Esophagus muscularis mucosa (tissue), 4 donors: ENCODE results near the gene UGT1A7.

Source experiments
- EP300 ChIP-seq: sonication (generic); formaldehyde crosslinking; IDR thresholded peaks from one replicate; pipeline ENCODE4 v1.6.1; 2017; ENCODE audit warnings: antibody characterized with exemption
- POLR2A ChIP-seq: fragments of 450-650 bp; IDR thresholded peaks from one replicate; pipeline ENCODE4 v1.6.1; 2017; ENCODE audit warnings: antibody characterized with exemption, moderate library complexity, mild to moderate bottlenecking, low read depth
- POLR2AphosphoS5 ChIP-seq, 2 donors: sonication (generic); formaldehyde crosslinking; IDR thresholded peaks; one replicate each; pipeline ENCODE4 v1.6.1; 2017; ENCODE audit warnings: antibody characterized with exemption in 2 of 2
- TF ChIP-seq, protein P1 (sequence below), 3 experiments: fragments of 200-600 bp in 2 of 3; fragments of 450-650 bp in 1 of 3; sonication (generic) in 2 of 3; IDR thresholded peaks; one replicate each; pipeline ENCODE4 v1.5.1; 2017 to 2019; ENCODE audit warnings: antibody characterized with exemption in 3 of 3, mild to moderate bottlenecking in 2 of 3, moderate library complexity in 1 of 3

DNA sequence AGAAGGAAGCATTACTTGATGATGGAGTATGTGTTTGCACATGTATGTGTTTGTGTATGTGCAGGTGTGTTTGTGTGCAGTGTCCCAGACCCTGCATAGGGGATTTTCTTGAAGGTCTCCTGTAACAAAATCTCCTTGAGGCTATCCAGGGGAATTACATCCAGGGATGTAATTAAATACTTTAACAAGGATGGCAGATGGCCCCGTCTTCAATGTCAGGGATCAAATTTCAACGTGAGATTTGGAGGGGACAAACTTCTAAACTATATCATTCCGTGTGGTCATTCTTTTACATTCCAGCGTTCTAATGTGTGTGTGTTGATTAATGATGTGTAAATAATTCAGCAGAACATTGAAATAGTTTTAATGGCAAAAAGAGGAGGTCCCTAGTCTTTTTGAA, 6.7 kb upstream of the UGT1A7 start:
- TF ChIP-seq, protein P1, sequence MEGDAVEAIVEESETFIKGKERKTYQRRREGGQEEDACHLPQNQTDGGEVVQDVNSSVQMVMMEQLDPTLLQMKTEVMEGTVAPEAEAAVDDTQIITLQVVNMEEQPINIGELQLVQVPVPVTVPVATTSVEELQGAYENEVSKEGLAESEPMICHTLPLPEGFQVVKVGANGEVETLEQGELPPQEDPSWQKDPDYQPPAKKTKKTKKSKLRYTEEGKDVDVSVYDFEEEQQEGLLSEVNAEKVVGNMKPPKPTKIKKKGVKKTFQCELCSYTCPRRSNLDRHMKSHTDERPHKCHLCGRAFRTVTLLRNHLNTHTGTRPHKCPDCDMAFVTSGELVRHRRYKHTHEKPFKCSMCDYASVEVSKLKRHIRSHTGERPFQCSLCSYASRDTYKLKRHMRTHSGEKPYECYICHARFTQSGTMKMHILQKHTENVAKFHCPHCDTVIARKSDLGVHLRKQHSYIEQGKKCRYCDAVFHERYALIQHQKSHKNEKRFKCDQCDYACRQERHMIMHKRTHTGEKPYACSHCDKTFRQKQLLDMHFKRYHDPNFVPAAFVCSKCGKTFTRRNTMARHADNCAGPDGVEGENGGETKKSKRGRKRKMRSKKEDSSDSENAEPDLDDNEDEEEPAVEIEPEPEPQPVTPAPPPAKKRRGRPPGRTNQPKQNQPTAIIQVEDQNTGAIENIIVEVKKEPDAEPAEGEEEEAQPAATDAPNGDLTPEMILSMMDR (IDR thresholded peaks at IDR 0.05), result no peak
- TF ChIP-seq POLR2AphosphoS5 (IDR thresholded peaks at IDR 0.05) (no peak), EP300 (no peak), POLR2A (no peak)
